ENCODE measurements around the gene SEMA7A. TPM values are rescaled to one million over a fixed set of nuclear protein-coding genes. Genes with fewer than 3 reads are reported as not detected.

SEMA7A gene
- total and polyA plus RNA-seq, 4 donors = 0.54 to 4.1 (median 2.0) TPM

DNA sequence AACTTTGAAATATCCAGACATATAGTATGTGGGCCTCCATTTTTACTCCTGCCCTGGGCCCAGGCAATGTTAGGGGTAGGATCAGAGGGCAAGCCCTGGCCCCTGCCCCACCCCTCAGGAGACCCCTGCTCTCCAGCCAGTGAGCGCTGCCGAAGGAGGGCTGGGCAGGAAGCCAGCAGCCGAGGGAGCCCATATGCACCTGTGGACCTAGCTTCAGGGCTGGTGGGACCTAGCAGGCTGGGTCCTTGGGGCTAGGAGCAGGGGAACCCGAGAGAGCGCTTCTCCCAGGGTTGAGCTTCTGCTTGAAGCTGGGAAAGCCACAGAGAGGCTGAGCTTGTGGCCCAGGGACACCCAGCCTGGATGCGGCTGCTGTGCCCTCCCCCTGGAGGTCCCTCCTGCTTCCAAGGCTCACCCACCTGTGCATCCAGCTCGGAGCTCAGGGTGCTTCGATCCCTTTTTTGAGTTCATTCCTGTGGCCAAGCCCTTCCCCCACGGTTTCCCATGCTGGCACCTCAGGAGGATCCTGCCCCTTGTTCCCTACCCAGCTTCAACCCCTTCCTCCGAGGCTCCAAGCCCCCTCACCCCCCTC, 45.3 kb downstream of the SEMA7A start:
- Histone ChIP-seq H3K27me3 (ENCODE audit: control insufficient read depth in 1 of 2, insufficient read depth in 2 of 2, low read length in 1 of 2) (no peaks in the 10 kb centered on the region), H3K9me3 (ENCODE audit: control insufficient read depth, low read length) (no peaks in the 10 kb centered on the region), H3K4me3 (ENCODE audit: low read length in 2 of 2) (no peak overlapping the region), H3K36me3 (ENCODE audit: control insufficient read depth in 1 of 2, insufficient read depth in 2 of 2, low read length in 1 of 2) (no peaks in the 10 kb centered on the region), H3K27ac (ENCODE audit: low read depth in 1 of 2, low read length in 2 of 2) (no peak overlapping the region), H3K4me1 (ENCODE audit: control insufficient read depth in 1 of 2, insufficient read depth in 2 of 2, low read length in 2 of 2) (no peaks in the 10 kb centered on the region)
- intact Hi-C loops (cut with DNase I) = no loop called here
- no peak for ATAC-seq (ENCODE audit: low FRiP score)
- no peak for DNase-seq
- WGBS, 2 donors = 82 to 88% methylated on average over 9 to 10 of the region's 10 CpGs

DNA sequence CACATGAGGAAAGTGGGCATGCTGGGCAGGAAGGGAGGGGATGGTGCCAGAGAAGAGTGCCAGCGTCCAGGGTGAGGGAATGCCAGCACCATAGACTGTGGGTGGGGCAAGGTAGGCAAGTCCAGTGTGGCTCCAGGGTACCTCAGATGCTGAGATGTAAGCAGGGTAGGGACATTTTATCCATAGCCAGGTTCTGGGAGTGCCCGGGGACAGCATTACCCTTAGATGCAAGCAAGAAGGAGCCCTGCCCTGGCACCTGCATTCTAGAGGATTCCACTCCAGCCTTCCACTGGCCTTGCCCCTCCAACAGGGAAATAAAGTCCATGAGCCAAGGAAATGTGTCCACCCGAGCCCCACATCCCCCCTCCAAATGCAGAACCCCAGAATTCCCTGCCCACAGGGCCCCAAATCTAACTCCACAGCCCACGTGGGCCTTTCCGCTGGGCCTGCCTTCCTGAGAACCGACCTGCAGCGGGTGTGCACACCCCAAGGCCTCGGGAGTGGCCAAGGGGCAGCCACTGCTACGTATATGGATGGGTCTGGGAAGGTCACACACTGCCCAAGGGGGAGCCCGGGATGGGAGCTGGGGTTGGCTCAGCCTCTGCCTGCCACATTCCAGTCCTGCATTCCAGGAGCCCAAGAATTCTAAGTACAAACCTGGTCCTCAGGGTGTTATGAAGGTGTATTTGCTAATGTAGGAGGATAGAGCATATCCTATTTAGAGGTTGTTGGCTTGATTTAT, 46.0 kb downstream of the SEMA7A start:
- ATAC-seq (ENCODE audit: low FRiP score) = no peak
- WGBS, 2 donors = 74 to 80% methylated on average over 10 of the region's 10 CpGs
- Histone ChIP-seq H3K4me3 (ENCODE audit: low read length in 2 of 2) (no peak overlapping the region), H3K27ac (ENCODE audit: low read depth in 1 of 2, low read length in 2 of 2) (no peak overlapping the region), H3K36me3 (ENCODE audit: control insufficient read depth in 1 of 2, insufficient read depth in 2 of 2, low read length in 1 of 2) (no peaks in the 10 kb centered on the region), H3K27me3 (ENCODE audit: control insufficient read depth in 1 of 2, insufficient read depth in 2 of 2, low read length in 1 of 2) (no peaks in the 10 kb centered on the region), H3K9me3 (ENCODE audit: control insufficient read depth, low read length) (no peaks in the 10 kb centered on the region), H3K4me1 (ENCODE audit: control insufficient read depth in 1 of 2, insufficient read depth in 2 of 2, low read length in 2 of 2) (no peaks in the 10 kb centered on the region)
- DNase-seq = no peak
- intact Hi-C loops (cut with DNase I) = no loop called here

DNA sequence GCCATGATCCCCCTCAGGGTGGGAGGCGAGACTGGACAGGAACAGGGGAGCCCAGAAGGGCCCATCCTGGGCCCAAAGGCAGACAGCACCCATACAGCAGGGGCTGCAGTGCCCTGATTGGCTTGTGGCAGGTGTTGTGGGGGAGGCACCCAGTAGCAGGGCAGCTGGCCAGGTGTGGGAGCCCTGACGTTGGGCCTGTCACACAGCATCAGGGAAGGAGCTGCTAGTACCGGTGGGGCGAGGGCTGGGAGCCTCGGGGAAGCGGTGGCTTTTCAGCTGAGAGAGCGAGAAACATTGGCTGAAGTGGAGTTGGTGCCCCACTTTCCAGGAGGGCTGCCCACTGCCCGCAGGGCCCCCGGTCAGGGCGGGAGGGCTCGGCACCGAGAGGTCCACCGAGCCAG, 46.6 kb downstream of the SEMA7A start:
- H3K4me3 ChIP-seq (ENCODE audit: low read length in 2 of 2) = no peak overlapping the region
- intact Hi-C loops (cut with DNase I) = no loop called here
- H3K4me1 ChIP-seq (ENCODE audit: control insufficient read depth in 1 of 2, insufficient read depth in 2 of 2, low read length in 2 of 2) = no peaks in the 10 kb centered on the region
- H3K36me3 ChIP-seq (ENCODE audit: control insufficient read depth in 1 of 2, insufficient read depth in 2 of 2, low read length in 1 of 2) = no peaks in the 10 kb centered on the region
- no peaks in the 10 kb centered on the region for H3K9me3 ChIP-seq (ENCODE audit: control insufficient read depth, low read length)
- no peak overlapping the region for H3K27ac ChIP-seq (ENCODE audit: low read depth in 1 of 2, low read length in 2 of 2)
- ATAC-seq (ENCODE audit: low FRiP score) (no peak), DNase-seq (no peak)
- 86 to 89% methylated on average over 13 of the region's 13 CpGs for WGBS, 2 donors
- no peaks in the 10 kb centered on the region for H3K27me3 ChIP-seq (ENCODE audit: control insufficient read depth in 1 of 2, insufficient read depth in 2 of 2, low read length in 1 of 2)

DNA sequence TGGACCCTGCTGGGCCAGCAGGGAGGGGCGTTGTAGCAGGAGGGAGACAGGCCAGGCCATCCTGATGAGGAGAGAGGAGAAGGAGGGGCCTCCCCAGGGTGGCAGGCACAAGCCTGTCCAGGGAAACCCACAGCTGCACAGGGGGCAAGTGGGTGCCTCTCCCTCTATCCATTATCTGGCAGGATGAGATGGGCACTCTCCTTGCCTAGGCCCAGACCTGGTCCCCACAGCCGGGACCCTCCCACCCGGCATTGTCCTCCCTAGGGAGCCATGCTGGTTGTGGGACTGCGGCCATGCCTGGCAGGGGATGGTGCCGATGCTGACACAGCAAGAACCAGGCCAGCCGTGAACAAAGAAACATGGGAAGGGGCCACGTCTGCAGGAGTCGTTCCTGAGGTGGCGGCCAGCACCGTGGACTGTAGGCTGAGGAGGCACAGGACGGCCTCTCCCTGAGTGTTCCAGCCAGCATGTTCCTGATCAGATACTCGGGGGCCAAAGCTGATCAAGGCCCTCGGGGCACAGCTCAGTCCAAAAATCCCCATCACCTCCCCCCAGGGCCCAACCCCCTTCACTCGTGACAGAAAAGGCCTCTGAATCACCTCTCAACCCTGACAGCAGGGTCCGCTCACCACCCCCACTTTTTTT, 47.1 kb downstream of the SEMA7A start:
- no peak for ATAC-seq (ENCODE audit: low FRiP score)
- H3K27me3 ChIP-seq (ENCODE audit: control insufficient read depth in 1 of 2, insufficient read depth in 2 of 2, low read length in 1 of 2) = no peaks in the 10 kb centered on the region
- no peak overlapping the region for H3K27ac ChIP-seq (ENCODE audit: low read depth in 1 of 2, low read length in 2 of 2)
- no peaks in the 10 kb centered on the region for H3K4me1 ChIP-seq (ENCODE audit: control insufficient read depth in 1 of 2, insufficient read depth in 2 of 2, low read length in 2 of 2)
- H3K4me3 ChIP-seq (ENCODE audit: low read length in 2 of 2) = no peak overlapping the region
- no peaks in the 10 kb centered on the region for H3K36me3 ChIP-seq (ENCODE audit: control insufficient read depth in 1 of 2, insufficient read depth in 2 of 2, low read length in 1 of 2)
- intact Hi-C loops (cut with DNase I) = no loop called here
- WGBS, 2 donors = 65 to 78% methylated on average over 15 of the region's 15 CpGs
- no peak for DNase-seq
- H3K9me3 ChIP-seq (ENCODE audit: control insufficient read depth, low read length) = no peaks in the 10 kb centered on the region

DNA sequence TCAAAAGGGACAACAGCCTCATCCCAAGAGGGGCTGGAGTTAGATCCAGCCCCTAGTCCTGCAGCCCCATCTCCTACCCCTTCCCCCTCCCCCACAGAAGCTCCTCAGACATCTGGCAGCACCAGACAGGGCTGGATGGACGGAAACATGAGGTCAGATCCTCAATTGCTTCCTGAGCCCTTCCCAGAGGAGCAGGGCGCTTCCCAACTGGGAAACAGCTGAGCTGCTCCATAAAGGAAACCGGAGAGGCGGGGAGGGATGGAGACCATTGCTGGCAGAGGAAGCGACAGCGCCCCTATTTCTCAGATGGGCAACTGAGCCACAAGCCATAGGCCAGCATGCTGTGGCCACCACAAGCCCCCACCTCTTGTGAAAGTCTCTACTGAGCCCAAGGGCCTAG, 48.0 kb downstream of the SEMA7A start:
- DNase-seq (peak in 1 of 2 donors; percentile 24), ATAC-seq (ENCODE audit: low FRiP score) (no peak)
- Histone ChIP-seq H3K9me3 (ENCODE audit: control insufficient read depth, low read length) (no peaks in the 10 kb centered on the region), H3K4me1 (ENCODE audit: control insufficient read depth in 1 of 2, insufficient read depth in 2 of 2, low read length in 2 of 2) (no peaks in the 10 kb centered on the region), H3K27me3 (ENCODE audit: control insufficient read depth in 1 of 2, insufficient read depth in 2 of 2, low read length in 1 of 2) (no peaks in the 10 kb centered on the region), H3K4me3 (ENCODE audit: low read length in 2 of 2) (no peak overlapping the region), H3K27ac (ENCODE audit: low read depth in 1 of 2, low read length in 2 of 2) (no peak overlapping the region), H3K36me3 (ENCODE audit: control insufficient read depth in 1 of 2, insufficient read depth in 2 of 2, low read length in 1 of 2) (no peaks in the 10 kb centered on the region)
- intact Hi-C loops (cut with DNase I) = no loop called here
- 90 to 92% methylated on average over 6 of the region's 6 CpGs for WGBS, 2 donors

DNA sequence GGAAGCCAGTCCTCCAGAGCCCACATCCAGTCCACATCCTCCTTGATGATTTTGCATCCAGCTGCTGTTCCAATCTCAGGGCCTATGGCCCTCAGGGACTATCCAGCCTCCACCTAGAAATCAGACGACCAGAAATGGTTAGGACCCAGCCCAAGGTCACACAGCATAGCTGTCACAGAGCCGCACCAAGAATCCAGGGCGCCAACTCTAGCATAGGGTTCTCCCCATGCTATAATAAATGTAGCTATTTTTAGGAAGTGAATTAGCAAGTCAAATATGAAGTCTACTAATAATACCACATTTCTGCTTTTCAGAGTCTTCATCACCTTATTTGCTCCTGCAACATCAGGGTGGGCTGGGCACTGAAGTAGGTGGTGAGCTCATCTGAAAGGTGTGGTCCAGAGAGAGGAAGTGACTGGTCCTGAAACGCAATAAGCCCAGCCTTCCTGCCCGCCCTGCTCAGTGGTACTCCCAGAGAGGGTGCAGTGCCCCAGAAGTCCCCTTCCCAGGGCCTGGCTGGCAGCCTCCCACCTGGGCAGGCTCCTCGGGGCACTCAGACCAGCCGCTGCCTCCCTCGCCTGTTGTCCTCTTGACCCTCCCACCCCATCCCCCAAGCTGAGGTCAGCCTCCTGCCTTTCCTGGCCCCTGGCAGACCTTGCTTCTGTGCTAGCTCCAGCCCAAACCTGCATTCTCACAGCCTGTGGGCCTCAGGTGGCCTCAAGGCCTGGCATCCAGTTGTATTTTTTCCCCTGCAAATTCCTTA, 48.7 kb downstream of the SEMA7A start:
- DNase-seq (peak in 1 of 2 donors; percentile 6), ATAC-seq (ENCODE audit: low FRiP score) (peak; percentile 51)
- intact Hi-C loops (cut with DNase I) = no loop called here
- no peaks in the 10 kb centered on the region for H3K27me3 ChIP-seq (ENCODE audit: control insufficient read depth in 1 of 2, insufficient read depth in 2 of 2, low read length in 1 of 2)
- 67 to 69% methylated on average over 6 to 8 of the region's 8 CpGs for WGBS, 2 donors
- no peak overlapping the region for H3K4me3 ChIP-seq (ENCODE audit: low read length in 2 of 2)
- no peaks in the 10 kb centered on the region for H3K4me1 ChIP-seq (ENCODE audit: control insufficient read depth in 1 of 2, insufficient read depth in 2 of 2, low read length in 2 of 2)
- H3K36me3 ChIP-seq (ENCODE audit: control insufficient read depth in 1 of 2, insufficient read depth in 2 of 2, low read length in 1 of 2) = no peaks in the 10 kb centered on the region
- no peak overlapping the region for H3K27ac ChIP-seq (ENCODE audit: low read depth in 1 of 2, low read length in 2 of 2)
- H3K9me3 ChIP-seq (ENCODE audit: control insufficient read depth, low read length) = no peaks in the 10 kb centered on the region

DNA sequence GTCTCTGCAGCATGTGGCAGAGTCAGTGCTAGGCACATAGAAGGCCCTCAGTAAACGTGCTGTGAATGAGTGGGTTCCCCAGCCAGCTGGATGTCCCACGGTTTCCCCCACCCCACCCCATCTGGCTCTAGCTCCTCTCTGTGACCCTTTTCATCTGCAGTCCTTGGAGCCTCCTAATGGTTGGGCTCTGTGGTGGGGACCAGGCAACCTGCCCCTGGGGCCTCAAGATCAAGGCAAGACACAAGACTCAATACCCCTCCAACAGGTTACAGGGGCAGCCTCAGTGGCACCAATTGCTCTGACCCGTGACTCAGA, 49.2 kb downstream of the SEMA7A start:
- Histone ChIP-seq H3K9me3 (ENCODE audit: control insufficient read depth, low read length) (no peaks in the 10 kb centered on the region), H3K27ac (ENCODE audit: low read depth in 1 of 2, low read length in 2 of 2) (no peak overlapping the region), H3K36me3 (ENCODE audit: control insufficient read depth in 1 of 2, insufficient read depth in 2 of 2, low read length in 1 of 2) (no peaks in the 10 kb centered on the region), H3K4me3 (ENCODE audit: low read length in 2 of 2) (no peak overlapping the region), H3K4me1 (ENCODE audit: control insufficient read depth in 1 of 2, insufficient read depth in 2 of 2, low read length in 2 of 2) (no peaks in the 10 kb centered on the region), H3K27me3 (ENCODE audit: control insufficient read depth in 1 of 2, insufficient read depth in 2 of 2, low read length in 1 of 2) (no peaks in the 10 kb centered on the region)
- WGBS, 2 donors = 67 to 84% methylated on average over 3 of the region's 3 CpGs
- intact Hi-C loops (cut with DNase I) = no loop called here
- DNase-seq (no peak), ATAC-seq (ENCODE audit: low FRiP score) (no peak)

DNA sequence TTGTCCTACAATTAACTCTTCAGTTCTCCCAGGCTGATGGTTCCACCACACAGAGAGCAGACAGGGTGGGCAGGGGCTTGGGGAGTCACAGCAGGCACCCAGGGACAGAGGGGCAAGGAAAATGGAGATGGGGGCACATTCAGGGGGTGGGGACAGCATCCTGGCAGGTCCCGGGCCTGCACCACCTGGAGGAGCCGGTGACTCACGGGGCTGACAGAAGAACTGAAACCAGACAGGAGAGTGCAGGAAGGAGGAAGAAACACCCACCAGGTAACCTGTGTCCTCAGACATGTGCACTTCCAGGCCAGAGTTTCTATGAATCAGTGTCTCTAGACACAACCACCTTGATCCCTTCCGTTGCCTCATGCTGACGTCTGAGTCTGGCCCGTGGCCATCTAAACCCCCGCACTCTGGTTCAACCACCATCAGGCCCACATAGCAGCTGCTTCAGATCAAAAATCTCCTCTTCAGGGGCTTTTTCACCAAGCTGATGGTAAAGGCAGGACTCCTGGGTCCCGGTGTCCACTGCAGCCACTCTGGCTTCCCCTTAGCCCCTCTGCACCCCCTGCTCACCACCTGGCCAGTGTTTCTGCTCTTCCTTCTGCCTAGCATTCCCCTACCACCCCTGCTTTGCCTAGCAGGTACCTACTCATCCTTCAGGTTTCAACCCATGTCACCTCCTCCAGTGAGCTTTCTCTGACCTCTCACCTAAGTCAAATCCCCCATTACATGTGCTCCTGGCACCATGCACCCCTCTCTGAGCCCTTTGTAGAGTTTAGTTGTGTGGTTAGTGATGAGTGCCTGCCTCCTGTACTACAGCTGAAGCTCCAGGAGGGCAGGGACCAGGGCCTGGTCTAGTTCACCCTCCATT, 49.8 kb downstream of the SEMA7A start:
- 83 to 84% methylated on average over 8 of the region's 8 CpGs for WGBS, 2 donors
- no peaks in the 10 kb centered on the region for H3K9me3 ChIP-seq (ENCODE audit: control insufficient read depth, low read length)
- ATAC-seq (ENCODE audit: low FRiP score) (no peak), DNase-seq (peak; percentile 5 to 49)
- no peaks in the 10 kb centered on the region for H3K4me1 ChIP-seq (ENCODE audit: control insufficient read depth in 1 of 2, insufficient read depth in 2 of 2, low read length in 2 of 2)
- intact Hi-C loops (cut with DNase I) = loop anchor here in 1 of 2 donors (2.0 kb wide), 1 partner anchor 53 kb away; no protein-coding TSS in a partner anchor
- H3K36me3 ChIP-seq (ENCODE audit: control insufficient read depth in 1 of 2, insufficient read depth in 2 of 2, low read length in 1 of 2) = no peaks in the 10 kb centered on the region
- H3K27me3 ChIP-seq (ENCODE audit: control insufficient read depth in 1 of 2, insufficient read depth in 2 of 2, low read length in 1 of 2) = no peaks in the 10 kb centered on the region
- no peak overlapping the region for H3K4me3 ChIP-seq (ENCODE audit: low read length in 2 of 2)
- H3K27ac ChIP-seq (ENCODE audit: low read depth in 1 of 2, low read length in 2 of 2) = no peak overlapping the region
